Nucleus accumbens (tissue), 56 donors: ENCODE data around the gene UPP1.
A peak's percentile ranks its signal among the peaks of the same experiment; 100 is the strongest.
"Not testable (repeated sequence)": the region's sequence is repeated elsewhere in the genome, so short reads cannot be mapped to it uniquely, and the experiment has no call there.

ENCODE experiments used
- DNase-seq, 56 donors: peaks; one replicate each; lab custom pipeline; 2025; lab: John Stamatoyannopoulos, UW

Gene UPP1

DNA sequence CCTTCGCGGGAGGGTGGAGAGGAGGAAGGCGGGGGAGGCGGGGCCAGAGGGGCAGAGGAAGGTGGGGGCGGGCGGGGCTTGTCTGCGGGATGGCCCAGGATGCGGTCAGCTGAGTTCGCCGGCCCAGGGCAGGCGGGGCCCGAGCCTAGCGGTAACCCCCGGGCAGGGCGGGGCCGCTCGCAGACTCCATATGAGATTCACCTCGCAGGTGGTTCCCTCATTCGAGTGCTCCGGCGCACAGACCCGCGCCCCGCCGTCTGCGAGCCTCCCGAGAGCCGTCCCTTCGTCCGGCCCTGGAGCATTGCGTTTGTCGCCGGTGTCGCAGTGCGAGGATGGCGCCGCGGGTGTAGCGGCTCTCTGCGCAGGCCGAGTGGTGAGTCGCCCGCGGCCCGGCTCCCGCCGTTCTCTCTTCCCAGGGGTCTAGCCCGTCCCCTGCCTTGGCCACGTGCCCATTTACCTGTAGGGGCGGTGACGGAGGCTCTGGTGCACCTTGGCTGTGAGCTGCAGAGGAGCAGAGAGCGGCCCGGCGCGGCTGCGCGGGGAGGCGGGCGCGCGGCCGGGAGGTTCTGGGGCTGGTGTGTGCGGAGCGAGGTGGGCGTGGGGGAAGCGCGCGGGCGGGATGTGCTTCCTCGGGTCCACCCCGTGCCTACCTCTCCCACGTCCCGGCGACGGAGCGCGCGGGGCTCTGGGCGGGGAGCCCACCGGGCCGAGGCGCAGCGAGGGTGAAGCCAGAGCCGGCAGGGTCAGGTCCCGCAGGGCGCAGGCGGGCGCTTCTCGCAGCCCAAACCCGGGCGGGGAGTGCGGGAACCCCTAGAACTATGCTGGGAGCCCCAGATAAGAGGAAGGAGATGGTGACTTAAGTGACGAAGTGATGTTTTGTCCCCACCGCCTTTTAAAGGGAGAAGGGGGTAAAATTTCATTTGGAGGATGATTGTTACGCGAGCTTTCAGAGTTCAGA lies at the start of gene UPP1:
UPP1 (plus strand) TSS at position 220 of the 958 bp plus-strand sequence. CDS start 5,519 bp downstream, outside the sequence.
- DNase-seq: peak in 51 of 56 donors; percentile 31 to 90 (median 63)

GRCh38 chr7:48040944-48041652 lies 48.0 kb upstream of the UPP1 start:
- no peak for DNase-seq

GRCh38 chr7:48041653-48041970 lies 47.5 kb upstream of the UPP1 start:
- no peak for DNase-seq

- DNase-seq: no peak
These were observed 46.8 kb upstream of the UPP1 start for GRCh38 chr7:48042216-48042615.

- DNase-seq: no peak
These were observed 46.4 kb upstream of the UPP1 start for GRCh38 chr7:48042636-48043035.

DNA sequence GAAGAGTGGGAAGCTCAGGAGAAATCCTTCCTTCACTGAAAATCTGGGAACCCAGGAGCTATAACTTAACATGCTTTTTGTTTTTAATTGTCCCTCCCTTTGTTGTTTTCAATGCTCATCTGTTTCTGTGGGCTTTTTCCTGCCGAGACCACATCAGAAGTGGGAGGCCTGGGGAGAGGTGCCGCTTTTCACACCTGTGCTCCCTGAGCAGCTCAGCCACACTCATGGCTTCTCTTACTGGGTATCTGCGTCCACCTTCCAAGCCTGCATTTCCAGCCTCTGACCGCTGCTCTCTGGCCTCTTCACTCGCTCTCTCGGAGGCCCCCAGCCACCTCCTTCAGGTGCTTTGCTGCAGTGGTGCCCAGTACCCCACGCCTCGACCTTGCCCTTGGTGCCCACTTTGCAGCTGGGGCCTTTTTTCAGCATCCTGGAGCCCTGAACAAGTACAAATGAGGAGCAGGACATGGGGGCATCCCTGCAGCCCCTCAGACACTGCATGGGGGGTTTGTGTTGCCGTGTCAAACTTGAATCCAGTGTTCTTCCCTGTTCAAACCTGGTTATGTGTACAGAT lies 43.8 kb upstream of the UPP1 start:
- no peak for DNase-seq

DNA sequence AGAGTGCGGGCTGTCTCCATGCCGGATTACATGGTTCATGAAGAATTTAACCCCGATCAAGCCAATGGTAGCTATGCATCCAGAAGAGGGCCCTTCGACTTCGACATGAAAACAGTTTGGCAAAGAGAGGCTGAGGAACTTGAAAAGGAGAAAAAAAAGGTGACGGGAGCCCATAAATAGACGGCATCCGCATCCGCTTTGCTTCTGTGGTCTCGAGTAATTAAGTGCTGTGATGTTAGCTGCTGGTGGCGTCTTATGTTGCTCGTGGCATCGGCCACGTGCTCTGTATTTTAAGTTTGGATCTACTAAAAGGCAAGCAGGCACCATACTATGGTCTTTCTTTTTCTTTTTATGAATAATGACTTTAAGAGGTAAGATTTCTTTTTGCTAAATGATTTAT lies 42.6 kb upstream of the UPP1 start:
- DNase-seq: no peak

GRCh38 chr7:48048113-48048512 lies 41.0 kb upstream of the UPP1 start:
- no peak for DNase-seq

DNA sequence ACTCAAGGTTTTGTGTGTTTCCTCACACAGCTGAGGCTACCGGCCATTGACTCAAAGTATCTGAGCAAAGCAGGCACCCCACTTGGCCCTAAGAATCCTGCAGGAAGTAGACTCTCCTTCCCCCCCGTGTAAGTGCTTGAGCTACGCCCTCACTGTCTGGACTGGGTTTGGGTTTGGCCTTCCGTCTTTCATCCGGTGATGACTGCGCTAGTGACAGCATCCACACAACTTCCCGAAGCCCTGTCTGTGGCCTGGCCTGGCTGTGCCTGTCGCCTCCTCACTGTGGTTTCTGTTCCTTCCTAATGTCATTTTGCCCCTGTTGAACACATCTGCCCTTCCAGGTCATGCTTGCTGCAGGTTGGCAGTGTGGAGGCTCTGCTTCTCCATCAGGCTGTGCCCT lies 39.2 kb upstream of the UPP1 start:
- DNase-seq: peak in 1 of 56 donors; percentile 6

DNA sequence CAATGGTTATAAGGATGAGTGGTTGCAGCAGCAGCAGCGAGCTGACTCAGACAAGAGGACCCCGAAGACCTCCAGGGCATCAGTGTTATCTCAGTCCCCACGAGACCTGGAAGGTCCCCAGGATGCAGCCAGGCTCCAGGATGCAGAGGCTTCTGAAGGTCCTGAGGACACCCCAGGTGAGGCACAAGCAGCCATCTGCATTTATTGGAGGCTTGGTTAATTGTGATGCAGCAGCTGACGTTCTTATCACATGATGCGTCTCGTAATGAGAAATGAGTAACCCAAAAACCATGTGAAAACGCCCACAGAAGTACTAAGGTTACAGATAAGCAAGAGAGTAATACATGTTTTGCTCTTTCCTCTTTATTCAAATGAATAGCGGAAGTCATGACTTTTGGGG lies 36.3 kb upstream of the UPP1 start:
- no peak for DNase-seq

DNA sequence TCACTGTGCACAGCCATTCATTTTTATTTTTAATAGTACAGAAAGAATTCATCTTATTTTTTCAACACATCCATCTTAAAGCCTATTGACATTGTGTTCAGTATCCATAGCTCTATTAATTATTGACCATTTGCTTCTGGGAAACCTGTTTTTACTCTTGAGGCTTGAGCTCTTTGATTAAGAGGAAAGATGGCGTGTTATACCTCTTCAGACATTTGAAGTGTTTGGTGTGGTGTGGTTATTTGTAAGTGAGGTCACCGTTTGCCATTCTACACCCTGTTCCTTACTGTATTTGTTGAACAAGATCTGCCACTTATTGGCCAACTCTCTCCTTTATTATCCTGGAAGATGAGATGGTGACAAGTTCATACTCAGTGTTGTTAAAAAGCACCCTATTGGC lies 35.3 kb upstream of the UPP1 start:
- no peak for DNase-seq

DNA sequence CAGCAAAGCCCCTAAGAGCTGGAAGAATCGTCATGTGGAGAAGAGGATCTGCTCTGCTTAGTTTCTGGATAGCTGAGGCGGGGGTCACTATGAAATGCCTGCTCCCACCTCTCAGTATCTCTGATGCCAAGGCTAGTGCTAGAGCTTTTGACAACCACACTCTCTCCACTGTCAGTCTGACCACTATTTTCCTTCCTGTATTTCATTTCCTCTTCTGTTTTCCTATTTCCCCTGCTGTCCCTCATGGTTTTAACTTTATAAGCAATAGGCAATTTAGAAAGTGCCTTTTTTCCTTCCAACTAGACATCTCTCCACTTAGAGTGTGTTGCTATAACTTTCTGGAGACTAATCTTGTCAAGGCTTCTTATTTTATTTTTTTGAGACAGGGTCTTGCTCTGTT lies 30.1 kb upstream of the UPP1 start:
- no peak for DNase-seq

DNA sequence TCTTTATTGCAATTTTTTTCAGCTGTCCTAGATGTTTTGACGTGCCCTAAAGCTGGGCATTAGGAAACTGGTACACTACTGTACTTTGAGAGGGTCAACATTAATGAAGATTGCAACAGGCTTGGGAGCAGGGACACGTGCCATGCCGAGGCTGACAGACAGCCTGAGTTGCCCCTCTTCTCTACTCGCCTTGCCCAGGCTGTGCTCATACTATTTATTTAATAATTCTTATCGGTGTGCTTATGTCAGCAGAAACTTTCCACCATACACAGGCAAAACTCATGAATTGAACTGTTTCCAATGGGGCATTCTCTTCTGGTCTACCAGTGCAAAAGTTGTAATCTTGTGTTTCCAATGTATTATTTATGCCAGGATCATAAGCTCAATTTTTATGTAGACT lies 29.4 kb upstream of the UPP1 start:
- no peak for DNase-seq

- no peak for DNase-seq
These were observed 25.1 kb upstream of the UPP1 start for GRCh38 chr7:48063985-48064384.

DNA sequence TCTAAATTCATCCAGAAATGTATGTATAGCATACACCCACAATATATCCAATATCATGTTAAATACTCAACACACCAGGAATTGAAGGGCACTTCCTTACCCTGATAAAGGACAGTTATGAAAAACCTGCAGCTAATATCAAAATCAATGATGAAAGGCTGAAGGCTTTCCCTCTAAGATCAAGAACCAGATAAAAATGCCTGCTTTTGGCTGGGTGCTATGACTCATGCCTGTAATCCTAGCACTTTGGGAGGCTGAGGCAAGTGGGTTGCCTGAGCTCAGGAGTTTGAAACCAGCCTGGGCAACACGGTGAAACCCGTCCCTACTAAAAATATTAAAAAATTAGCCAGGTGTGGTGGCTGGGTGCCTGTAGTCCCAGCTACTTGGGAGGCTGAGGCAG lies 21.6 kb upstream of the UPP1 start:
- DNase-seq: no peak

- no peak for DNase-seq
These were observed 14.8 kb upstream of the UPP1 start for GRCh38 chr7:48074204-48074654.

- no peak for DNase-seq
These were observed 11.6 kb upstream of the UPP1 start for GRCh38 chr7:48077423-48077822.

GRCh38 chr7:48078470-48078869 lies 10.6 kb upstream of the UPP1 start:
- DNase-seq: no peak

GRCh38 chr7:48082378-48082777 lies 6.7 kb upstream of the UPP1 start:
- DNase-seq: not testable (repeated sequence)

DNA sequence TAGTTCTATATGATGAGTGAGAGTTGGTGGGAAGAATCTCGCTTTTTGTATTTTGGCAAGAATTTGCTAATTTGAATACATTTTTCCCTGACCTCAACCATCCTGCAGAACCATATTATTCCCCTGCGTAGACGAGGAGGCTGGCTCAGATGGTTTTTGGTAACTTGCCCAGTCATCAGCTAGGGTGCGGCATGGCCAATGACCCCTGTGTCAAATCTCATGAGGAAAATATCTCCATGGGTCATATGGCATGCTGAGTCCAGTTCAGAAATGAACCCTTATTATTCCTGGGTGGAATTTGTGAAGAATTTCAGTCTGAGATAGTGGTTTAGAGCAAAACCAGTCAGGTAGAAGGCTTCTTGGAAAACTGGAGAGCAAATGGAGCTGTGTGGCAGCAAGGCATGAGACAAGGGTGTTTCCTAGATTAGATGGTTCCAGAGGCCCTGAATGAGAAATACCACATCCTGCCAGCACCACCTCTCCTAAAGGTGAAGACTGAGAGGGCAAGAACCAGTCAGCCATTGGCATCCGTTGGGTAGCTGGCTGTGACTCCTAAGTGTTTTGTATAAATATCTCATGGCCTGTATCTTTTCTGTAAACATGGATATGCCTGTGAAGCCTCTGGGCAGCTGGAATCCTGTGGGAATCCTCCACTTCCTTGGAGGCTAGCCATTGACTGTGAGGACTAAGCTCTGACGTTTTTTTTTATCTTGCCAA lies 5.8 kb upstream of the UPP1 start:
- DNase-seq: no peak
